Heart left ventricle (tissue), 13 donors: Measurements from ENCODE around the gene SMARCA2.

Experiments used
- POLR2A ChIP-seq, 2 donors: fragments of 450-650 bp; IDR thresholded peaks; one replicate each; pipeline ENCODE4 v1.6.1; 2017; ENCODE audit warnings: antibody characterized with exemption in 2 of 2, mild to moderate bottlenecking in 2 of 2, moderate library complexity in 2 of 2
- TF ChIP-seq, protein P1 (sequence below), 12 donors: fragments of 200-600 bp; sonication (generic) in 4 of 12; IDR thresholded peaks; one replicate each; pipeline versions ENCODE4 v1.5.0 to v1.8.0; 2018 to 2022; ENCODE audit warnings: antibody characterized with exemption in 12 of 12, mild to moderate bottlenecking in 5 of 12
- donor health status: ischemic (EF 13 %, LVEDD 7.1; RV severe dilation, severe dysfunction).
- donor health status: DM: no; HTN: yes; CAD: no.
- donor health status: DM: no; HTN: no; CAD: no.
- donor health status: ischemic (EF 25% LVEDD 6.9; RV normal size, moderate dysfunction).
- donor health status: ischemic (EF 25% LVEDD 5.7; RV mildly dilated, moderate dysfunction).
- donor health status: ischemic (EF 35%, LVEDD 5.7; RV mildly dilated, moderate dysfunction).
- donor health status: nonischemic (EF 11% LVEDD 7.7; RV severe dilation, severe dysfunction).
- donor health status: DM: yes; HTN: yes; CAD: no.
- donor health status: PGD.
- donor health status: ischemic (EF 29% LVEDD 5.4; RV normal size, mild dysfunction).
- donor health status: nonischemic (EF 23%, LVEDD 6.1; RV moderate dilation, normal function).

DNA sequence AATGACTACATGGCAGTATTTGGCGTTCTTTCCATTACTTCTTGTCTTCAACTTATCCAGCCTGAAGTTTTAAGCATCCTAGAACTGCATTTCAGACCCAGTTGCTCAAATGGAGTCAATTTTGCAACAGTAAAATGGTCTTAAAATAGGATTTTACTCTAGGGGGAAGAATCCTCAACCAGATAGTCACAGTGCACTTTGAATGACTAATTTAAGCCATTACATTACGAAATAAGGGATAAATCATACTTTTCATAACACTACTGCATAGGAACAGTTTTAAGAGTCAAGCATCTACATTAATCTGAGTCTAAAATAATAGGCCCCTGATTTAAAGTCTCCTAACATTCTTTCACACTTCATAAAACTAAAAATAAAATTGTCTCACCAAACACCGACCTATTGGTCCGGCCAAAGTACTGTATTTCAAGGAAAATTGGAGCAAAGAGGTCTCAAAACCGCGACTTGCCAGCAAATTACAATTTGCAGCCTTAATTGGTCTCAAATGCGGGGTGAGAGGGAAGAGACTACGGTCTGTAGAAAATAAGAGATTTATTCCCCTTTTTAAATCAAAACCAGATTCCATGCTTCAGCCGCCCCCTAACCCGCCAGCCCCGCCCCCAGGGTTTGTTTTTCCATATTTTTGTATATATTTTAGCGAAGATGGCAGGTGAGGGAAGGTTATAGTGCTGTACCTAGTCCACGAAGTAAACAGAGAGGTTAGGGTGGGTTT is 1.2 kb upstream of the SMARCA2 start:
- TF ChIP-seq, protein P1, sequence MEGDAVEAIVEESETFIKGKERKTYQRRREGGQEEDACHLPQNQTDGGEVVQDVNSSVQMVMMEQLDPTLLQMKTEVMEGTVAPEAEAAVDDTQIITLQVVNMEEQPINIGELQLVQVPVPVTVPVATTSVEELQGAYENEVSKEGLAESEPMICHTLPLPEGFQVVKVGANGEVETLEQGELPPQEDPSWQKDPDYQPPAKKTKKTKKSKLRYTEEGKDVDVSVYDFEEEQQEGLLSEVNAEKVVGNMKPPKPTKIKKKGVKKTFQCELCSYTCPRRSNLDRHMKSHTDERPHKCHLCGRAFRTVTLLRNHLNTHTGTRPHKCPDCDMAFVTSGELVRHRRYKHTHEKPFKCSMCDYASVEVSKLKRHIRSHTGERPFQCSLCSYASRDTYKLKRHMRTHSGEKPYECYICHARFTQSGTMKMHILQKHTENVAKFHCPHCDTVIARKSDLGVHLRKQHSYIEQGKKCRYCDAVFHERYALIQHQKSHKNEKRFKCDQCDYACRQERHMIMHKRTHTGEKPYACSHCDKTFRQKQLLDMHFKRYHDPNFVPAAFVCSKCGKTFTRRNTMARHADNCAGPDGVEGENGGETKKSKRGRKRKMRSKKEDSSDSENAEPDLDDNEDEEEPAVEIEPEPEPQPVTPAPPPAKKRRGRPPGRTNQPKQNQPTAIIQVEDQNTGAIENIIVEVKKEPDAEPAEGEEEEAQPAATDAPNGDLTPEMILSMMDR (IDR thresholded peaks at IDR 0.05): no peak
- TF ChIP-seq POLR2A (IDR thresholded peaks at IDR 0.05): no peak
